ENCODE measurements around the gene SPARC.

DNA sequence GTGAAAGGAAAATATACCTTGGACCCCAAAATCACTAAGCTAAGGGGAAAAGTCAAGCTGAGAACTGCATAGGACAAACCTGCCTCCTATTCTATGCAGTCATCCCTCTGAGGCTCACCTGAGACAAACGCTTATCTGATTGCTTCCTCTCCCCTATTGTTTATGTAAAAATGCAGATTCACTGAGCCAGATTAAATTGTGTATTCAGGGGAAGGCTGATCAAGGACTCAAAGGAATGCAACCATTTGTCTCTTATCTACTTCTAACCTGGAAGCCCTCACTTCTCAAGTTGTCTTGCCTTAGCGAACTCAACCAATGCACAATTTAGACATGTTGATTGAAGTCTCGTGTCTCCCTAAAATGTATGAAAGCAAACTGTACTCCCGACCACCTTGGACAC is 13.3 kb downstream of the SPARC start:
- TF ChIP-seq YY1 (IDR thresholded peaks at IDR 0.05; ENCODE audit: insufficient read depth, insufficient read length) (no peak), SUZ12 (IDR thresholded peaks at IDR 0.05; ENCODE audit: extremely low read depth, insufficient read depth, insufficient read length) (no peak)
